Measurements from ENCODE around the gene KCTD14. TPM values are rescaled to one million over a fixed set of nuclear protein-coding genes. Genes with fewer than 3 reads are reported as not detected.

Gene KCTD14
- total RNA-seq, 1 experiment from 2014 or later = 8.2 TPM

DNA sequence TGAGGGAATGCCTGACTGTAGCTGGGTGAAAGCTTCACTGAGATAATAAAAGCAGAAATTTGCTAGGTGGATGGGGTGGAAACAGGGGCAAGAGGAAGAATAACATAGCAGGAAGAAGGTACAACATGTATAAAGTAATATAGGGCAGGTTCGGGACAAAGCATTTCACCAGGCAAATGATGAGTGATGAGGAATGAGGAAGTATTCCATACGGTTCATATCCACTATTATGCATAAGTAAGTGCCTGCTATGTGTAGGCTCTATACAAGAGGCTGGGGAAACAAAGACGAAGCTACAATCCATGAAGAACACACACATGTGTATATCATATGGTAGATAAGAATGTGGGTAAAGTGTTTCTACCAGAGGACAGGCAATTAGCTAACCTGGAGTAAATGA is 48.6 kb upstream of the KCTD14 start:
- intact Hi-C loops (cut with micrococcal nuclease; ENCODE audit: unreplicated experiment) = no loop called here
- H3K4me1 ChIP-seq = peaks cover 28% of the 10 kb centered on the region
- H3K36me3 ChIP-seq (ENCODE audit: control insufficient read depth, insufficient read depth, low read length) = peaks cover 16% of the 10 kb centered on the region
- no peaks in the 10 kb centered on the region for H3K9me3 Mint-ChIP-seq (ENCODE audit: unreplicated experiment)
- H3K9me3 ChIP-seq = no peaks in the 10 kb centered on the region
- no peak overlapping the region for H3K4me3 Mint-ChIP-seq (ENCODE audit: unreplicated experiment)
- POLR2A ChIA-PET = interaction anchor here (0.6 kb wide), 1 partner anchor 1330 kb away, joined by 6 read pairs; no protein-coding TSS in a partner anchor
- BruUV-seq (replicated peaks) = no TSS peak
- H3K27me3 ChIP-seq (replicated peaks; ENCODE audit: control insufficient read depth, insufficient read depth, low read length) = no peaks in the 10 kb centered on the region; the same call in 1 of the 2 replicates
- H3K27ac Mint-ChIP-seq (ENCODE audit: unreplicated experiment) = peak overlapping the region; percentile 31
- no peaks in the 10 kb centered on the region for H3K27me3 Mint-ChIP-seq (ENCODE audit: insufficient read depth, unreplicated experiment)
- CTCF ChIA-PET = no interaction called here
- DNase-seq = no peak
- TF ChIP-seq CTCF (IDR thresholded peaks at IDR 0.05; ENCODE audit: insufficient read depth in 1 of 2, low read depth in 1 of 2, low read length in 1 of 2, severe bottlenecking in 1 of 2, unreplicated experiment in 1 of 2) = no peak
- no peak overlapping the region for H3K4me3 ChIP-seq (ENCODE audit: low read depth, low read length)
- peaks cover 80% of the 10 kb centered on the region for H3K36me3 Mint-ChIP-seq (ENCODE audit: insufficient read depth, unreplicated experiment)
- peaks cover 38% of the 10 kb centered on the region for H3K4me1 Mint-ChIP-seq (ENCODE audit: low read depth, unreplicated experiment)

DNA sequence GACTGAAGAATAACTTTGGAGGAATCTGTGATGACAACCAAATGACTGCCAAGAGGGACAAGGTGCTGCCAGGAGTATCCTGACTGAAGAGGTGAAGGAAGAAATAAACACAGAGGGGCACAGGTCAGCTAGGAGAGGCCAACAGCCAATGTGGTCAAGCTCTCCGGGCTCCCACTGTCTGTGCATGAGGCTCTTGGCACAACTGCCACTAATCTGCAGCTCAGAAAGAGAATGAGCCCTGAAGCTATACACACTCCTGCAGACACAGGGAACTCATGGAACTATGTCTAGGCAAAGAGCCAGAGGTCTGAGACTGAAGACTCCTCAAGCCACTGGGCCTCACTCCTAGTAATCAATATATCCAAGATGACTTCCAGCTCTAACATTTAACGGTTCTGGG is 47.5 kb upstream of the KCTD14 start:
- intact Hi-C loops (cut with micrococcal nuclease; ENCODE audit: unreplicated experiment) = no loop called here
- Histone ChIP-seq H3K9me3 (no peaks in the 10 kb centered on the region), H3K4me3 (ENCODE audit: low read depth, low read length) (no peak overlapping the region), H3K27me3 (replicated peaks; ENCODE audit: control insufficient read depth, insufficient read depth, low read length) (no peaks in the 10 kb centered on the region; the same call in 1 of the 2 replicates), H3K36me3 (ENCODE audit: control insufficient read depth, insufficient read depth, low read length) (peaks cover 15% of the 10 kb centered on the region), H3K4me1 (peaks cover 19% of the 10 kb centered on the region)
- no TSS peak for BruUV-seq (replicated peaks)
- H3K36me3 Mint-ChIP-seq (ENCODE audit: insufficient read depth, unreplicated experiment) = peaks cover 85% of the 10 kb centered on the region
- H3K4me3 Mint-ChIP-seq (ENCODE audit: unreplicated experiment) = no peak overlapping the region
- peaks cover 38% of the 10 kb centered on the region for H3K4me1 Mint-ChIP-seq (ENCODE audit: low read depth, unreplicated experiment)
- no peak overlapping the region for H3K27ac Mint-ChIP-seq (ENCODE audit: unreplicated experiment)
- ChIA-PET POLR2A (no interaction called here), CTCF (interaction anchor here (0.5 kb wide), 1 partner anchor 8 kb away, joined by 3 read pairs; no protein-coding TSS in a partner anchor)
- no peak for DNase-seq
- no peaks in the 10 kb centered on the region for H3K27me3 Mint-ChIP-seq (ENCODE audit: insufficient read depth, unreplicated experiment)
- no peaks in the 10 kb centered on the region for H3K9me3 Mint-ChIP-seq (ENCODE audit: unreplicated experiment)
- TF ChIP-seq CTCF (IDR thresholded peaks at IDR 0.05; ENCODE audit: insufficient read depth in 1 of 2, low read depth in 1 of 2, low read length in 1 of 2, severe bottlenecking in 1 of 2, unreplicated experiment in 1 of 2) = no peak

DNA sequence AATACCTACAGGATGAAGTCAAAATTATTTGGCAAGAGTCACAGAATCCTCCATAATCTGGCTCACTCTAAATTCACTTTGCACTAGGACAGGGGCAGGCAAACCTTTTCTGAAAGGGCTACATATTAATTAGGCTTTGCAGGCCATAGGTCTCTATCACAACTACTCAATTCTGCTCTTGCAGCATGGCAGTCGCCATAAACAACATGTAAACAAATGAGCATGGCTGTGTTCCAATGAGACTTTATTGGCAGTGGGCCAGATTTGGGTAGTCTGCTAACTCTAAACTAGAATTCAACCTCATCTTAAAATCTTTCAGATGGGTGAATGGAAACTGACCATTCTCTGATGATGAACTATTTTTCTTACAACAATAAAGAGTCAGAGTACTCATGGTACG is 46.4 kb upstream of the KCTD14 start:
- peaks cover 83% of the 10 kb centered on the region for H3K36me3 Mint-ChIP-seq (ENCODE audit: insufficient read depth, unreplicated experiment)
- Histone ChIP-seq H3K36me3 (ENCODE audit: control insufficient read depth, insufficient read depth, low read length) (peaks cover 12% of the 10 kb centered on the region), H3K9me3 (no peaks in the 10 kb centered on the region), H3K4me3 (ENCODE audit: low read depth, low read length) (no peak overlapping the region), H3K27me3 (replicated peaks; ENCODE audit: control insufficient read depth, insufficient read depth, low read length) (no peaks in the 10 kb centered on the region; the same call in 1 of the 2 replicates), H3K4me1 (peaks cover 8% of the 10 kb centered on the region)
- no peak overlapping the region for H3K4me3 Mint-ChIP-seq (ENCODE audit: unreplicated experiment)
- TF ChIP-seq CTCF (IDR thresholded peaks at IDR 0.05; ENCODE audit: insufficient read depth in 1 of 2, low read depth in 1 of 2, low read length in 1 of 2, severe bottlenecking in 1 of 2, unreplicated experiment in 1 of 2) = no peak
- H3K9me3 Mint-ChIP-seq (ENCODE audit: unreplicated experiment) = no peaks in the 10 kb centered on the region
- ChIA-PET POLR2A (interaction anchor here (1.0 kb wide), 1 partner anchor 39 kb away, joined by 5 read pairs; no protein-coding TSS in a partner anchor), CTCF (interaction anchor here (1.1 kb wide), 1 partner anchor 10 kb away, joined by 4 read pairs; the partner anchor contains the start of gene NDUFC2)
- no peak overlapping the region for H3K27ac Mint-ChIP-seq (ENCODE audit: unreplicated experiment)
- intact Hi-C loops (cut with micrococcal nuclease; ENCODE audit: unreplicated experiment) = no loop called here
- no peak for DNase-seq
- no peaks in the 10 kb centered on the region for H3K27me3 Mint-ChIP-seq (ENCODE audit: insufficient read depth, unreplicated experiment)
- BruUV-seq (replicated peaks) = no TSS peak
- peaks cover 31% of the 10 kb centered on the region for H3K4me1 Mint-ChIP-seq (ENCODE audit: low read depth, unreplicated experiment)

All from Caco-2 (cell line).